GM21526 (cell line): Measurements from ENCODE around the gene ZNF277.

Experiments used
- ATAC-seq: cut with Tn5 transposase; IDR thresholded peaks from one replicate; pipeline ENCODE4 v1.9.1; 2021; ENCODE audit warnings: moderate library complexity; ENCODE audit not compliant: unreplicated experiment, low FRiP score

The ZNF277 gene

DNA sequence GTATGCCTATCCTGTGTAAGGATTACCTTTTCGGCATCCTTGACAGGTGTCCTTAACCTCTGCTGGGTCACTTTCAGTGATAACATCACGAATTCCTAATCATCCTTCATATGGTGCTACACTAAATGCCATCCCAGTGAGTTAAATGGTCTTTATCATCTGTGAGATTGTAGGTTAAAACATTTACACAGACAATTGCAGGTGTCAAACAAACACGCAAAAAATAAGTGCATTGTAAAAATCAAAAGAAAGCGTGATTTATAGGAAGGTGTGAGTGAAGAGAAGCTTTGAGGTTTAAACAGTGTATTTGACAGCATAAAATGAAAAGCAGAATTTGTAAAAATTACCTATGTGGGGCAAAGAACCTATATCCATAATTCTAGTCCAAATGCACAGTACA is 132.3 kb downstream of the ZNF277 start:
- ATAC-seq = no peak

DNA sequence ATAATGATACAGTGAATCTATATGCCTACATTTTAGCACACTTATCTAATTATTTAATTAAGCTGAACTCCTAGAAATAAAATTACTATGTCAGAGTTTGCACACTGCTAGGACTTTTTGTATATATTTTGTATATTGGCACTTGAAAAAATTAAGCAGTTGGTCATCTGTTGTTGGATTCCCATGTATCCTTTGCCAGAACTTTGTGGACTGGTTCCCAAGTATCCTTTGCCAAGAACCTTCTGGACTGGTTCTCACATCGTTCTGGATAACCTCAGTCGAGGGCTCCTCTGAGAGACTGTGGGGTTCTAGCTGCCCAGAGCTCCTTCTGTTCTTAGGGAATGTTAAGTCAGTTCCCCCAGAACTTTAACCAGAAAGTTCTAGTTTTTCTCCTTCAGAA is 135.0 kb downstream of the ZNF277 start:
- no peak for ATAC-seq

DNA sequence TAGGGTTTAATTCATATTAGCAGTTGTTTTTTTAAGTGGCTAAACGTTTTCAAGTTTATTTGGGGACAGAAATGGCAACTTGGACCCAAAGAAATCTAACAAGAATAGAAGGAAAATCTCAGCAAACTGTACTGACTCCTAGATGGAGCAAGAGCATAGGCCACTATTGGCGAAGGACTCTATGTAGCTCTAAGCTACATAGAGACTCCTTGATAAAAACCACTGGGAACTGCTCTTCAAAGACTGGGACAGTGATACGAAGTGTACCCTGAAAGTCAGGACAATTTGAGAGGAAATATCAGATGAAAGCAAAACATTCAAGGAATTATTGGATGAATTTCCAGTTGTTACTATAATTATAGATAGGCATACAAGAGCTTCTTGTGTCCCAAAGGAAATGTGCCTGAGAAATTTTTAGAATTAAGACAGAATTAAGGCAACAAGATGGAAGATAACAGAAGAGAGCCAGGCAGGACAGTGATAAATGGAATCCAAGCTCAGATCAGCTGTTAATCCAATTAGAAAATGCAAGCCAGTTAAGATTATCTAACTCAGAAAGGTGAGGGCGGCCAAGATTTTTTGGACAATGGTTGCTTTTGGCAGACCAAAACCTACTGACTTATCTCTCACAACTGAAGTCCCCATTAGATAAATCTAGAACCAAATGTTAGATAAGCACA is 140.0 kb downstream of the ZNF277 start:
- no peak for ATAC-seq

DNA sequence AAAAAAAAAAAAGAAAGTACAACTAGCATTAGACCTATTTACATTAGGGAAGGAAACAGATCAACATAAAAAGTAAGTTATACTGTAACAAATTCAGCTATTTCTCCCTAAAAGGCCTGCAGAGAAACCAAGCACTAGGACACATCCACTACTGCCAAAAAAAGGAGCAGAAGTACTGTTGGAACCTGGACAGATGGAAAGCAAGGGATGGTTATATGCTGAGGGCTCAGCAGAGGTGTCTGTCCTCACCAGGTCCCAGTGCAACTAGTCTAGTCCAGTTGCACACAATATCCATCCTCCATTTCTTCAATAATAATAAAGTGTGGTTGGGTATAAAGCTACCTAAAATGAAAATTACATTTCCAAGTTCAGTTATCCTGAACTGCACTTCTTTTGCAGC is 140.6 kb downstream of the ZNF277 start:
- no peak for ATAC-seq

DNA sequence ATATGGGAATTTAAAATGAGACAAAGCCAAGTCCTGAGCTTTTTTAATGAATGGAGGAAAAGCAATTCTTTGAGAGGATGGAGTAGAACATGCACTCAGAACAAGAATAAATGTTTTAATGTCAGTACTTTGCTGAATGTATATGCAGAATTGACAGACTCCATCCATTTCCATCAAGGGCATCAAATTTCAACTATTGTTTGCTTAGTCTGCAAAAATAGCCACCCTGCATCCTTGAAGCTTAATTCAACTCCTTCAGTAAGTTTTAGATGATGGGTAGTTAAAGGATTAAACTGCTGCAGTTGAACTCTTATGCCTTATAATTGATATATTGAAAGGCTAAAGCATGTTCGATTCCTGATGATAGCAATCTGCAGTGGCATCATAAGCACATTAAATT is 144.1 kb downstream of the ZNF277 start:
- no peak for ATAC-seq

DNA sequence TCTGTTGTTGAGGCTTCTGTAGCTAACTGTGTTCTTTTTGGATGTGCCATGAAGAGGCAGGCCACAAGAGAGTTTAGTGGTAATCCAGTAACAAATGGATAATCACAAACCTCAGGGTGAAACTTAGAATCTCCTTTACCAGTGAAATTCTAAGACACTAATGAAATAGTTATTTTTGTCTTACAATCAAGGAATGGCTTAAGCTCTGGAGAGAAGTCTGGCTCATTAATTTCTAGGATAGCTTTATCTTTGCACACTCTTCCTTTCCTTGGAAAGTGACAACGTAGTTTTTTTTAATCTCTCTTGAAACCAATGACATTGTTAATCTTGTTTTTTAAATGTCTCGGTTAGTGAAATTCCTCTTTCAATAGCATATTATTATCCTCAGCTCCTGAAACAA is 150.1 kb downstream of the ZNF277 start:
- ATAC-seq = no peak

DNA sequence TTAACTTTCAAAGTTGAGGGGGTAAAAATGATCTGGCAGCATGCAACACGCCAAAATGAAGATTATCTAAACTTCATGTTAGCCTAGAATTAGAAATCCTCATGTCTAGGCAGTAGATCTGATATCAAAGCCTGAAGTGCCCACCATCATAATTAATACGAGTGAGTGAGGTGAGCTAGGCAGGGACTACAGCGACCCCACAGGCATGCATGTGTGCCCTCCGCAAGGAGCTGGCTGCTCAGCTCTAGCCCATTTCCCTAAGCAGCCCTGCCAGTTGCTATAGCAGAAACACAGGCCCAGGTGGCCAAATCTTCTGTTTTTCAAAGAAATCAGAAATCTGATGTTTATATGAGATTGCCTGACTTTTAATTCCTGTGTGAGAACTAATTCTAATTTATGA is 150.6 kb downstream of the ZNF277 start:
- no peak for ATAC-seq

DNA sequence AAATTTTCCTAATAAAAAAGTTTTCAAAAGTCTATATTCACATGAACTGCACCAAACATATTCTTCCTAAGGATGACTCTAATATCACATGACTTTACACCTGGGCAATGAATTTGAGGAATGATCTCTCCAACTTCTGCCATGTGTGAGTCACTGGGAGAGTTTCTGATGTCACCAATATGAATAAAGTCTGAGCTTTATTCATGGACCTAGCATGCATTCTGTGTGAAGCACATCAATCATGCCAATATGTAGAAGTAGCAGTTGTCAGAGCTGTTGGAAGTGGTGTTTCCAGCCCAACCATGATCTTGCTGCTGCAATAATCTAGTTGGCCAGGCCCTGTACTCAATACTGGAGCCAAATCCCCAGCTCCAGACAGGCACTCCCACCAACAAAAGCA is 152.0 kb downstream of the ZNF277 start:
- ATAC-seq = no peak

DNA sequence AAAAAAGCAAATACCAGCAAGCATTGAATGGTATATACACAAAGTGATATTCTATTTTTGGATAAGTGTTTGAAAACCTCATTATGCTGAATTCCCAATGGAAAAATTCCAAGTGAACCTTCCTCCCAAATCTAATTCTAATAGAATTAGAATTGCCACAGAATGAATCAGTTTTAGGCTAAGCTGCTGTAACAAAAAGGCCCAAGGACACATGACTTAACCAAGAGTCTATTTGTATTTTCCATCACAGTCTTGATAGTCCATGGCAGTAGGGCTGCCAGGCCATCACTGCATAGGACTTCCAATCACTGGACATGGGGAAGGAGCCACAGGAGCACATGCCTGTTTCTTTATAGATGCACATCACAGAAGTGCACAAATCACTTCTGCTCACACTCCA is 152.6 kb downstream of the ZNF277 start:
- ATAC-seq = no peak

DNA sequence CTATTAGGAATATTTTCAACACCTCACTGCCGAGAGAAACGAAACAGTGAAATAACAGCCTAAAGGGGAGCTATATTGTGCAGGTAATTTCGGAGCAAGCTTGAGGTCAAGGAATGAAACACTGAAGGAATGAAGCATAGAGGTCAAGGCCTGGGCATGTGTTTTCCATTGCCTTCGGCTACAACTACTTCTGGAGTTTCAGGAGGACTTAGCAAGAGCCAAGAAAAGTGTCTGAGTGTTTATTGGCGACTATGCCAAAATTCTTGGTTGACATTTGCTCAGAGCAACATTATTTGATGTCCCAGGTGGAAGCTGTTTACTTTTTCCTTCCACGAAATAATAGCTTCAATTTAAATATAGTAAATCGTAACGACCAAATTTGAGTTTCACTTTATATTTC is 154.2 kb downstream of the ZNF277 start:
- no peak for ATAC-seq

DNA sequence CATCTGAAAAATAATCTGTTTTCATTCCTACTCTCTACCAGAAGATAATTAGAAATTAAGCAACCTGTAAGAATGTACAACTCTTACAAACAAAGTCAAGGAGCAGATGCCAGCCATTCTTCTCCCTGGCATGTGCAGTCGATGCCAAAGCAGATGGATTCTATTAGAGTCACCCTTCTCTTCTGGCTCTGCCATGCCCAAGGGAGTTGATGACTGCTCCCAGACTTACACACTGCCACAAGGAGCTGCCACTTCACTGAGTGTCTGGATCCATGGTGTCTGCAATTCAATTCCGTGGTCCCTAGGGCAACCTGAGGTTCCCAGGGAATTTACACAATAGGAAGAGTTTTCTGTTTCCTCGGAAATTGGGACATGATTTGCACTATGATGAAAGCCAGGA is 154.7 kb downstream of the ZNF277 start:
- no peak for ATAC-seq

DNA sequence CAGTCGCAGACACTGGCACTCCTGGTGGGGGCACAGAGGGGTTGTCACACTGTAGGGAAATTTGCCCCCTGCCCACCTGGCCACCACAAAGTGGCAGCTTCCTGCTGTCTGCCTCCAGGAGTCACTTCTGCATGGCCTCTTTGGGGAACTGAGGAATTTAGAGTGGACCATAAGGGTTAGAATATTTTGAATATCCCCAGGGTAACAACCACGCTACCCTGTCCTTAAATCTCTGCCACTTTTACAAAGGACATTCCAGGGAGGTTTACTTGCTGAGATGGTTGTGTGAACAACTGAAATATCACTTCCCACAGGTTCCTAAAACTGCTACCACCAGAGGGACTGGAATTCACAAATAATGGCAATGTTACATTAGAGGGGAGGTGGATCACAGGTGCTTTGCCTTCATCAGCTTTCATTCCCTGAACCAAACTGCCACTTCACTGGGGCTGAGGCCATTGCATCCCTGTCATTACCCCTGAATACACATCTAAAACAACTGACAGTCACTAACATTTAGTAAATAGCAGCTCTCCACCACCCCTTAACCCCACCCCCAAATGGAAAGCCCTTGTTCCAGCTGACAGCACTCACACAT is 155.7 kb downstream of the ZNF277 start:
- ATAC-seq = no peak

DNA sequence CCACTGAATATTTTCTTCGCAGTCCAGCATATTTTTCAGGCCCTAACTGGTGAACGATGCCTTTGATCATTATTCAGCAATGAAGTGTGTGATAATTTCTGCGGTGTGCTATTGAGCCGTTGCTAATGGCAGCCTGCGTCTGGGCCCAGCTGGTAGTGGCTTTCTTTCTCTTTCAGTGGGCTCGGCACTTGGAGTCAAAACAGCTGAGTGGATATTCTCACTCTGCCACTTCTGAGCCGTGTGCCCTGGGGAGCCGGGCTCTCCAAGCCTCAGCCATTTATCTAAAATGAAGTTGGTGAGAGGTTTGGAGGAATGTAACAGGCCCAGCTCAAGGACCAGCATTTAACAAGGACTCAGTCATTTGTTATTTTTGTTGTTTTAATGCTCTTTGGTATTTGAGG is 156.2 kb downstream of the ZNF277 start:
- ATAC-seq = no peak

DNA sequence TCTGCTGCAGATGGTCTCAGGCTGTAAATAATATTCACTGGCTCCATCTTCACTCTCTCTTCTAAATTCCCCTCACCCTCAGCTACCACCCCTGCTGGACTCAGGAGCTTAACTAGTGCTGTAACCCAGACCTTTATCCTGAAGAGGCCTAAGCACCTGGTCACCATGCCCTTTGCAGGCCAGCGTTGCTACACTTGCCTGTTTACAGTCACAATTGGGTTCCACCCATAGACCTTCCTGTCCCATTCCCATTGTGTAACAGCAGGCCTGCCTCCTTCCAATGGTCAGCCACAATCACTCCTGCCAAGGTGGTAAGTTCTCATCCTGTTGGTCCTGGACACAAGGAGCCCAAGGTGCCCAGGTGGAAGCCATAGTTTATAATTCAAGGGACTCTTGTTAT is 157.9 kb downstream of the ZNF277 start:
- ATAC-seq = no peak

DNA sequence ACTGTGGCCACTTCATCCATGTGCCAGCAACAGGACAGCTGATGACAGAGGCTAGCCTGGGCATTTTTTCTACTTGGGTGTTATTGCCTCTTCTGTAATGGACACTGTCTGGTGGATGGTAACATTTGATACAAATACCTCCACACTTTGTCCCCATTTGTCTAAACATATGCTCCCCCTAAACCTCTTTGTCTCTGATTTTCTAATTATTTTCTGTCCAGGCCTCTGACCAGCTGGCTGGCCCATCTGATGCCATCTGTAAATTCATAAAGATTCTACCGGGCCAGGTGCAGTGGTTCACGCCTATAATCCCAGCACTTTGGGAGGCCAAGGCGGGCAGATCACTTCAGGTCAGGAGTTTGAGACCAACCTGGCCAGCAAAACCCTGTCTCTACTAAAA is 159.1 kb downstream of the ZNF277 start:
- ATAC-seq = no peak

DNA sequence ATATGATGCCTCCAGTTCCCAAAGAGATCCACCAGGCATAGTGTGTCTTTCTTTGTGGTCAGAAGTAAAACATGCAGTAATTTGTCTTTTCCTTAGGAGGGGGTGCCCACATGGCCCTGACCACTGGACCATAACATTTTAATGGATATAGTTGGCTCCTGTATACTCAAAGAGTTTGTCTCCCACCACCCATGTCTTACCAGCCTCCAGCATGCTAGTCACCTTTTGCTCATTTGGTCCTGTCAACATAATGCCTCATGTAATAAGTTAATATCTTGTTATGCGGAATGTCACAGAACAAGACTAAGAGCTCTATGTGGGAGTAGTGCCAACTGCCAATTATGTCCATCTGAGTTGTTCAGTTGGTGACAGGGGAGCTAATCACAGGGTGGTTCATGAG is 160.4 kb downstream of the ZNF277 start:
- ATAC-seq = no peak

DNA sequence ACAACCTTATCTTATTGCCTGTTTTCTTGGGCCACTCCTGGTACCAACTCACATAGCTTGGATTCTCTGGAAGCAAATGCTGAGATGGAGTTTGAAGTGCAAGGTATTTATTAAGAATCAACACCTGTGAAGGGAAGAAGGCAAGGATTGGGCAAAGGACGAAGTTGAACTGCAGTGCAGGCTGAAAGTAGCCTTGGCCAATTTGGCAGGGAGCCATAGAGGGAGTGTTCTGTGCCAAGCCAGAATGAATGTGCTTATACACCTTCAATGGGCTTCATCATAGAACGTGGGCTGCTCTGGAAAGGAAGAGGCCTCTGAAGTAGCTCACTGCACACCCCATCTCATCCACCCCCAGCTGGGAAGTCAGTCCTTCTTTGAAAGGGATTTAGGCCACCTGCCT is 163.9 kb downstream of the ZNF277 start:
- no peak for ATAC-seq

DNA sequence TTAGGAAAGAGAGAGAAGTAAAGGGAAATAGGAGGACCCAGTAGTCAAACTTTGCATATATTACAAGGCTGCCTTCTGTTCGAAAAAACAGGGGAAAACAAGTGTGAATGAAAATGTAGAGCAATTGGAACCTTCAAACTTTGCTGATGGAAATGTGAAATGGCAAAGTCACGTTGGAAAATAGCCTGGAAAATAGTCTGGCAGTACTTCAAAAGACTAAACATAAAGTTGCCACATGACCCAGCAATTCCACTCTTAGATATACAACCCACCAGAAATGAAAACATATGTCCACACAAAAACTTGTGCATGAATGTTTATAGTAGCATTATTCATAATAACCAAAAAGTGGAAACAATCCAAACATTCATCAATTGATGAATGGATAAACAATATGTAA is 165.2 kb downstream of the ZNF277 start:
- no peak for ATAC-seq

DNA sequence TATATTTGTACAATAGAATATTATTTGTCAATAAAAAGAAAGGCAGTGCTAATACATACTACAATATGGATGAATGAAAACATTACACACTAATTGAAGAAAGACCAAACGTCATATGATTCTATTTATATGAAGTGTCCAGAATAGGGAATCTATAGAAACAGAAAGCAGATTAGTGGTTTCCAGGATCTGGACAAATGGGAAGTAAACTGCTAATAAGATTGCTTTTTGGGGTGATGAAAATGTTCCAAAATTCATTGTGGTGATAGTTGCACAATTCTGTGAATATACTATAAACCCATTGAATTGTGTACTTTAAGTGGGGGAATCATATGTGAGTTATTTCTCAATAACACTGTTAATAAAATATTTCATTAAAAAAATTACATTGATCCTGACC is 165.6 kb downstream of the ZNF277 start:
- no peak for ATAC-seq

DNA sequence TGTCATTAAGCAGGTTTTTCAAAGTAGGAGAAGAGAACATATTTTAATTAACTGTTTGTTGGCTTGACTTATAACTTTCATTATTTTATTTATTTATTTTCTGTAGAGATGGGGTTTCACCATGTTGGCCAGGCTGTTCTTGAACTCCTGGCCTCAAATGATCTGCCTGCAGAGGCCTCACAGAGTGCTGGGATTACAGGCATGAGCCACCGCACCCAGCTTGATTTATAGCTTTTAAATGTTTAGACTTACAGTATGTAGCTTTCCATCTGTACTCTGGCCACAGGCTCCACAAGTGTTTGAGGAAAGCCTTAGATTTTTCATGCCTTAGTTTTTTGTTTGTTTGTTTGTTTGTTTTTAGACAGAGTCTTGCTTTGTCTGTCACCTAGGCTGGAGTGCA is 171.1 kb downstream of the ZNF277 start:
- ATAC-seq = no peak

DNA sequence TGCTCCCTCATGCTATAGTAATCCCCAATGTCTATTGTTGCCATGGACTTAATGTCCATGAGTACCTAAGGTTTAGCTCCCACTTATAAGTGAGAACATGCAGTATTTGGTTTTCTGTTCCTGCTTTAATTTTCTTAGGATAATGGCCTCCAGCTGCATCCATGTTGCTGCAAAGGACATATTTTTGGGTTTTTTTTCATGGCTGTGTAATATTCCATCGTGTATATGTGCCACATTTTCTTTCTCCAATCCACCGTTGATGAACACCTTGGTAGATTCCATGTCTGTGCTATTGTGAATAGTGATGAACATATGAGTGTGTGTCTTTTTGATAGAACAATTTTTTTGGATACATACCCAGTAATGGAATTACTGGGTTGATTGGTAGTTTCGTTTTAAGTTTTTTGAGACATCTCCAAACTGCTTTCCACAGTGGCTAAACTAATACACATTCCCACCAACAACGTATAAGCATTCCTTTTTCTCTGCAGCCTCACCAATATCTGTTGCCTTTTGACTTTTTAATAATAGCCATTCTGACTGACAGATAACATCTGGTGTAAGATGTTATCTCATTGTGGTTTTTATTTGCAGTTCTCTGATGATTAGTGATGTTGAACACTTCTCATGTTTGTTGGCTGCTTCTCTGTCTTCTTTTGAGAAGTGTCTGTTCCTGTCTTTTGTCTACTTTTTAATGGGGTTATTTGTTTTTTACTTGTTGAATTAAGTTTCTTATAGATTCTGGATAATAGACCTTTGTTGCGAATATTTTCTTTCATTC is 175.0 kb downstream of the ZNF277 start:
- ATAC-seq = no peak
